Esophagus squamous epithelium (tissue), 4 donors: Measurements from ENCODE around the gene NEDD4L.

Experiments used
- CTCF ChIP-seq, 6 experiments: fragments of 450-650 bp in 4 of 6; fragments of 200-600 bp in 2 of 6; sonication (generic) in 2 of 6; IDR thresholded peaks; one replicate each; pipeline ENCODE4 v1.5.1; 2016 to 2019; ENCODE audit warnings: antibody characterized with exemption in 6 of 6, mild to moderate bottlenecking in 4 of 6, moderate library complexity in 4 of 6
- POLR2A ChIP-seq, 4 donors: fragments of 450-650 bp; IDR thresholded peaks; one replicate each; pipeline ENCODE4 v1.6.1; 2017; ENCODE audit warnings: antibody characterized with exemption in 4 of 4, mild to moderate bottlenecking in 4 of 4, moderate library complexity in 3 of 4

DNA sequence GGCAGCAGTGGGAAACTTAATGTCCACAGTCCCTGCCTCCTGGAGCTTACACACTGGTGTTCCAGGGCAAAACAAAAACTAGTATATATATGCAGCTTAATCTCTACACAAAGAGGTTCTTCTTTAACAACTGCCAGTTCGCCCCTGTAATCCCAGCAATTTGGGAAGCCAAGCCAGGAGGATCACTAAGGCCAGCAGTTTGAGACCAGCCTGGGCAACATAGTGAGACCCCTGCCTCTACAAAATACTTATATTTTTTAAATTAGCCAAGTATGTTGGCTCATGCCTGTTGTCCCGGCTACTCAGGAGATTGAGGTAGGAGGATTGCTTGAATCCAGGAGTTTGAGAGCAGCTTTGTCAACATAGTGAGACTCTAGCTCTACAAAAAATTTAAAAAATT, 17.2 kb upstream of the NEDD4L start:
- TF ChIP-seq POLR2A (IDR thresholded peaks at IDR 0.05) = no peak
- TF ChIP-seq CTCF (IDR thresholded peaks at IDR 0.05) = no peak
